B cell (primary cell): ENCODE results near the gene COBLL1. TPM values are rescaled to one million over a fixed set of nuclear protein-coding genes. Genes with fewer than 3 reads are reported as not detected.

Source experiments
- ATAC-seq: fragments of 200-7000 bp; cut with Tn5 transposase; one replicate; pipeline ENCODE4 v1.10.0; 2021; ENCODE audit warnings: low read depth, mild to moderate bottlenecking, moderate number of reproducible peaks, moderate library complexity
- CTCF ChIA-PET: fragments of 350-600 bp; sonication (Branson Sonifier 250); formaldehyde crosslinking; loops from one replicate; lab custom pipeline; 2021; ENCODE audit warnings: antibody characterized with exemption, inconsistent platforms; lab: Charles Lee
- POLR2A ChIA-PET: fragments of 350-600 bp; sonication (Branson Sonifier 250); formaldehyde crosslinking; loops from one replicate; lab custom pipeline; 2021; ENCODE audit warnings: antibody characterized with exemption; lab: Charles Lee
- DNase-seq: peaks from one replicate; pipeline ENCODE4 v3.0.0; 2013
- H2AFZ ChIP-seq: 2 replicates; pipeline ENCODE4 v1.6.1; 2012; ENCODE audit warnings: mild to moderate bottlenecking, low read depth, low read length; ENCODE audit not compliant: insufficient read depth, poor library complexity, severe bottlenecking
- H3K27ac ChIP-seq, 2 donors: 1 replicate in 1 of 2; 2 replicates in 1 of 2; pipeline ENCODE4 v1.5.1; 2012 to 2013; ENCODE audit warnings: low read length in 2 of 2, mild to moderate bottlenecking in 2 of 2, moderate library complexity in 1 of 2
- H3K27me3 ChIP-seq, 4 experiments: fragments of 200-600 bp in 1 of 4; sonication (generic) in 1 of 4; replicated peaks in 1 of 4; 1 replicate in 2 of 4; 2 replicates in 2 of 4; pipeline versions ENCODE4 v1.6.1 to v1.7.0; 2013 to 2016; ENCODE audit warnings: low read length in 3 of 4, mild to moderate bottlenecking in 2 of 4, mixed read lengths in 1 of 4, moderate library complexity in 1 of 4; ENCODE audit not compliant: insufficient read depth in 4 of 4, control insufficient read depth in 3 of 4; ENCODE audit errors: control extremely low read depth in 1 of 4
- H3K36me3 ChIP-seq, 2 experiments: replicated peaks in 1 of 2; 1 replicate in 1 of 2; 2 replicates in 1 of 2; pipeline versions ENCODE4 v1.6.1 to v1.7.1; 2013; ENCODE audit warnings: low read length in 1 of 2; ENCODE audit not compliant: insufficient read depth in 2 of 2, control insufficient read depth in 1 of 2; ENCODE audit errors: control extremely low read depth in 1 of 2, extremely low read depth in 1 of 2
- H3K4me1 ChIP-seq, 2 donors: fragments of 200-600 bp in 1 of 2; sonication (generic) in 1 of 2; 1 replicate in 1 of 2; 2 replicates in 1 of 2; pipeline versions ENCODE4 v1.5.1 to v1.6.1; 2013 to 2017; ENCODE audit warnings: low read length in 2 of 2; ENCODE audit not compliant: control insufficient read depth in 2 of 2, insufficient read depth in 2 of 2
- H3K4me2 ChIP-seq: replicated peaks from 2 replicates; pipeline ENCODE3; 2012; ENCODE audit warnings: mild to moderate bottlenecking, low read depth, low read length; ENCODE audit not compliant: poor library complexity, severe bottlenecking
- H3K4me3 ChIP-seq, 5 experiments: fragments of 200-600 bp in 1 of 5; sonication (generic) in 1 of 5; 1 replicate in 3 of 5; 2 replicates in 2 of 5; pipeline versions ENCODE4 v1.5.1 to v1.7.0; 2011 to 2016; ENCODE audit warnings: low read length in 4 of 5, mild to moderate bottlenecking in 4 of 5, low read depth in 2 of 5, control low read depth in 1 of 5, moderate library complexity in 1 of 5; ENCODE audit not compliant: insufficient read depth in 1 of 5; ENCODE audit errors: control extremely low read depth in 1 of 5, extremely low read depth in 1 of 5
- H3K79me2 ChIP-seq: fragments of 200-600 bp; sonication (generic); one replicate; pipeline ENCODE4 v1.6.0; 2016; ENCODE audit warnings: low read length; ENCODE audit not compliant: control insufficient read depth, insufficient read depth
- H3K9ac ChIP-seq: fragments of 200-600 bp; sonication (generic); 2 replicates; pipeline ENCODE4 v1.6.1; 2017; ENCODE audit warnings: mild to moderate bottlenecking, low read length, moderate library complexity
- H3K9me3 ChIP-seq, 3 donors: one replicate each; pipeline versions ENCODE4 v1.6.1 to v1.7.1; 2013; ENCODE audit warnings: low read length in 2 of 3; ENCODE audit not compliant: control insufficient read depth in 2 of 3, insufficient read depth in 1 of 3; ENCODE audit errors: control extremely low read depth in 1 of 3
- H4K20me1 ChIP-seq: 2 replicates; pipeline ENCODE4 v1.6.0; 2012; ENCODE audit warnings: mild to moderate bottlenecking, low read length; ENCODE audit not compliant: insufficient read depth, control insufficient read depth, poor library complexity, severe bottlenecking
- H3K27ac Mint-ChIP-seq: one replicate; pipeline ENCODE4 v1.8.0; 2021; ENCODE audit warnings: mixed read lengths
- H3K27me3 Mint-ChIP-seq: one replicate; pipeline ENCODE4 v1.8.0; 2021; ENCODE audit warnings: mixed read lengths
- H3K4me1 Mint-ChIP-seq: one replicate; pipeline ENCODE4 v1.8.0; 2021; ENCODE audit warnings: mixed read lengths
- H3K4me3 Mint-ChIP-seq: one replicate; pipeline ENCODE4 v1.8.0; 2021; ENCODE audit warnings: mixed read lengths
- H3K9me3 Mint-ChIP-seq: one replicate; pipeline ENCODE4 v1.8.0; 2022; ENCODE audit warnings: mixed read lengths; ENCODE audit not compliant: insufficient read depth
- EZH2 ChIP-seq: IDR thresholded peaks from 2 replicates; pipeline ENCODE4 v1.6.1; 2012; ENCODE audit warnings: borderline replicate concordance, low read depth, mild to moderate bottlenecking, moderate library complexity, low read length; ENCODE audit not compliant: insufficient read depth, poor library complexity, severe bottlenecking
- WGBS: methylation state at CpG from one replicate; pipeline ENCODE4 v1.1.5; 2013; ENCODE audit warnings: missing lambda C conversion rate; ENCODE audit not compliant: insufficient coverage; 5-methylcytosine and 5-hydroxymethylcytosine counted together
- intact Hi-C: fragments of 100-400 bp; cut with micrococcal nuclease; formaldehyde crosslinking; loops from one replicate; pipeline ENCODE4 v1.10.0; 2022
- polyA minus RNA-seq: library from RNA; depleted of rRNA, polyadenylated mRNA; stranded (reverse); fragments of >200 nt; gene quantifications from 2 replicates; pipeline ENCODE4 v1.2.3, GENCODE V29; 2012
- polyA plus RNA-seq: library from polyadenylated mRNA; depleted of rRNA; stranded (reverse); fragments of >200 nt; gene quantifications from 2 replicates; pipeline ENCODE4 v1.2.3, GENCODE V29; 2012
- total RNA-seq, 2 donors: library from RNA; stranded (reverse); fragments of 120-200 nt in 1 of 2; gene quantifications; 1 replicate in 1 of 2; 2 replicates in 1 of 2; pipeline versions ENCODE4 v1.2.3 to v1.2.4, GENCODE V29; 2013 to 2022
- TF ChIP-seq, protein P1 (sequence below): fragments of 200-600 bp; IDR thresholded peaks from one replicate; pipeline ENCODE4 v1.8.0; 2022; ENCODE audit warnings: antibody characterized with exemption, mild to moderate bottlenecking

COBLL1 gene, protein sequence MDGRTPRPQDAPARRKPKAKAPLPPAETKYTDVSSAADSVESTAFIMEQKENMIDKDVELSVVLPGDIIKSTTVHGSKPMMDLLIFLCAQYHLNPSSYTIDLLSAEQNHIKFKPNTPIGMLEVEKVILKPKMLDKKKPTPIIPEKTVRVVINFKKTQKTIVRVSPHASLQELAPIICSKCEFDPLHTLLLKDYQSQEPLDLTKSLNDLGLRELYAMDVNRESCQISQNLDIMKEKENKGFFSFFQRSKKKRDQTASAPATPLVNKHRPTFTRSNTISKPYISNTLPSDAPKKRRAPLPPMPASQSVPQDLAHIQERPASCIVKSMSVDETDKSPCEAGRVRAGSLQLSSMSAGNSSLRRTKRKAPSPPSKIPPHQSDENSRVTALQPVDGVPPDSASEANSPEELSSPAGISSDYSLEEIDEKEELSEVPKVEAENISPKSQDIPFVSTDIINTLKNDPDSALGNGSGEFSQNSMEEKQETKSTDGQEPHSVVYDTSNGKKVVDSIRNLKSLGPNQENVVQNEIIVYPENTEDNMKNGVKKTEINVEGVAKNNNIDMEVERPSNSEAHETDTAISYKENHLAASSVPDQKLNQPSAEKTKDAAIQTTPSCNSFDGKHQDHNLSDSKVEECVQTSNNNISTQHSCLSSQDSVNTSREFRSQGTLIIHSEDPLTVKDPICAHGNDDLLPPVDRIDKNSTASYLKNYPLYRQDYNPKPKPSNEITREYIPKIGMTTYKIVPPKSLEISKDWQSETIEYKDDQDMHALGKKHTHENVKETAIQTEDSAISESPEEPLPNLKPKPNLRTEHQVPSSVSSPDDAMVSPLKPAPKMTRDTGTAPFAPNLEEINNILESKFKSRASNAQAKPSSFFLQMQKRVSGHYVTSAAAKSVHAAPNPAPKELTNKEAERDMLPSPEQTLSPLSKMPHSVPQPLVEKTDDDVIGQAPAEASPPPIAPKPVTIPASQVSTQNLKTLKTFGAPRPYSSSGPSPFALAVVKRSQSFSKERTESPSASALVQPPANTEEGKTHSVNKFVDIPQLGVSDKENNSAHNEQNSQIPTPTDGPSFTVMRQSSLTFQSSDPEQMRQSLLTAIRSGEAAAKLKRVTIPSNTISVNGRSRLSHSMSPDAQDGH
- 234 TPM in 2 replicates for total RNA-seq
- 112 TPM for total RNA-seq (2013)
- 29.0 and 45.1 TPM in 2 replicates for polyA plus RNA-seq
- polyA minus RNA-seq: 98.4 and 130 TPM in 2 replicates

DNA sequence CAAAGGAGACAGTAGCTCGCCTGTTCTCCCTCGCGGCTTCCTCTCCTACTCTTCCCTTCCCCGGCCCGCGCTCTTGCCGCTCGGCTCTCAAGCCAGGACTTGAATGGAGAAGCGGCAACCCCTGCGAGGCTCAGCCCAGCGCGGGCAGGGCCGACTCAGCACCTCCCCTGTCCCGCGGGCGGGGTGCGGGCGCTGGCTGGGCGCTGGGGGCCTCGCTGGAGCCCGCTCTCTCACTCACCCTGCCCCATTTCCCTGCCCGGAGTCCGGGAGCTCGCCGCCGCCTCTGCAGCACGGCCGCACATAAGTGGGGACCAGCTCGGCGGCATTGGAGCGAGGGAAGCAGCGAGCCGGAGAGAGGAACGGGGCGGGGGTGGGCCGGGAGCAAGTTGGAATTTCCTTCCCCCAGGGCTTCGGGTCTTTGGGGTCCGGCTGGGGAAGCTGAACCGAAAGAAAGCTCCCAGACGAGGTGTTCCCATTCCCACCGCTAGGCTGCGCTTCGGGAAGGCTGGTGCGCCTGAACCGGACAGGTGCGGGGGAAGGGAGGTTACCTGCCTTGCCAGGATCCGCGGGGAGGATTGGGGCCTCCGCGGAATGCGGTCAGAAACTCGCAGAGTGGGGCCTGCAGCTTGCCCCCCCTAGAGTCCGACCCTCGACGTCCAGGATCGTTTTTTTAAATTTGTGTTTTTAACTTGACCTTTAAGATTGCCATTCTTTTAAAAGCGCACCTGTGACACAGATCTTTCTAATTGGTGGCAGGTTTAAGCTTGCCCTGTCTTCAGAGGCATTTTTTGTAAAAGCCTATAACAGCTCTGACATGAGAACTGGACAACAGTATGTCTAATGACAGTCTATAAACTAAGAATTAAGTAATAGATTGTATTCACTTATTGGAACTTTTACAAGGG lies at the start of gene COBLL1:
Gene COBLL1 (minus strand): TSS at position 105 of the 905 bp plus-strand sequence. CDS start 627 bp downstream, outside the sequence.
- H2AFZ ChIP-seq: peak within 1 kb of the TSS; percentile 95
- WGBS: under 1% methylated on average over 56 of the region's 57 CpGs
- H3K4me1 Mint-ChIP-seq: peaks cover 37% of the 10 kb centered on the region
- peaks cover 25% of the 10 kb centered on the region for H3K79me2 ChIP-seq
- peak within 1 kb of the TSS; percentile 98 for H3K4me3 Mint-ChIP-seq
- no peak for TF ChIP-seq EZH2
- TF ChIP-seq, protein P1, sequence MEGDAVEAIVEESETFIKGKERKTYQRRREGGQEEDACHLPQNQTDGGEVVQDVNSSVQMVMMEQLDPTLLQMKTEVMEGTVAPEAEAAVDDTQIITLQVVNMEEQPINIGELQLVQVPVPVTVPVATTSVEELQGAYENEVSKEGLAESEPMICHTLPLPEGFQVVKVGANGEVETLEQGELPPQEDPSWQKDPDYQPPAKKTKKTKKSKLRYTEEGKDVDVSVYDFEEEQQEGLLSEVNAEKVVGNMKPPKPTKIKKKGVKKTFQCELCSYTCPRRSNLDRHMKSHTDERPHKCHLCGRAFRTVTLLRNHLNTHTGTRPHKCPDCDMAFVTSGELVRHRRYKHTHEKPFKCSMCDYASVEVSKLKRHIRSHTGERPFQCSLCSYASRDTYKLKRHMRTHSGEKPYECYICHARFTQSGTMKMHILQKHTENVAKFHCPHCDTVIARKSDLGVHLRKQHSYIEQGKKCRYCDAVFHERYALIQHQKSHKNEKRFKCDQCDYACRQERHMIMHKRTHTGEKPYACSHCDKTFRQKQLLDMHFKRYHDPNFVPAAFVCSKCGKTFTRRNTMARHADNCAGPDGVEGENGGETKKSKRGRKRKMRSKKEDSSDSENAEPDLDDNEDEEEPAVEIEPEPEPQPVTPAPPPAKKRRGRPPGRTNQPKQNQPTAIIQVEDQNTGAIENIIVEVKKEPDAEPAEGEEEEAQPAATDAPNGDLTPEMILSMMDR: peak; percentile 77
- H4K20me1 ChIP-seq: no peaks in the 10 kb centered on the region
- no peaks in the 10 kb centered on the region for H3K9me3 Mint-ChIP-seq
- peak within 1 kb of the TSS; percentile 90 for H3K4me2 ChIP-seq
- H3K27me3 ChIP-seq: no peaks in the 10 kb centered on the region
- no peaks in the 10 kb centered on the region for H3K27me3 Mint-ChIP-seq
- peak within 1 kb of the TSS; percentile 97 for H3K27ac Mint-ChIP-seq
- peak; percentile 68 for ATAC-seq
- CTCF ChIA-PET: interaction anchor here (0.7 to 4.2 kb wide), 43 partner anchors 9 to 175 kb away, joined by 3 to 49 read pairs (median 4); partner anchors contain the start of gene SLC38A11
- H3K27ac ChIP-seq: peak within 1 kb of the TSS; percentile 74 to 83
- DNase-seq: peak; percentile 82
- peak within 1 kb of the TSS; percentile 86 for H3K9ac ChIP-seq
- H3K9me3 ChIP-seq: no peaks in the 10 kb centered on the region
- intact Hi-C loops: loop anchor here (1.0 to 10.0 kb wide), 8 partner anchors 15 to 1111 kb away; partner anchors contain the start of gene TTC21B
- no peaks in the 10 kb centered on the region for H3K36me3 ChIP-seq
- POLR2A ChIA-PET: interaction anchor here (0.6 to 2.0 kb wide), 10 partner anchors 19 to 102 kb away, joined by 3 to 8 read pairs (median 4); no protein-coding TSS in a partner anchor
- H3K4me3 ChIP-seq: peak within 1 kb of the TSS; percentile 63 to 97 (median 89)
- peaks cover 13 to 15% of the 10 kb centered on the region in 2 donors for H3K4me1 ChIP-seq
